ENCODE data around the gene SSBP3.
A peak's percentile ranks its signal among the peaks of the same experiment; 100 is the strongest.

The SSBP3 gene

DNA sequence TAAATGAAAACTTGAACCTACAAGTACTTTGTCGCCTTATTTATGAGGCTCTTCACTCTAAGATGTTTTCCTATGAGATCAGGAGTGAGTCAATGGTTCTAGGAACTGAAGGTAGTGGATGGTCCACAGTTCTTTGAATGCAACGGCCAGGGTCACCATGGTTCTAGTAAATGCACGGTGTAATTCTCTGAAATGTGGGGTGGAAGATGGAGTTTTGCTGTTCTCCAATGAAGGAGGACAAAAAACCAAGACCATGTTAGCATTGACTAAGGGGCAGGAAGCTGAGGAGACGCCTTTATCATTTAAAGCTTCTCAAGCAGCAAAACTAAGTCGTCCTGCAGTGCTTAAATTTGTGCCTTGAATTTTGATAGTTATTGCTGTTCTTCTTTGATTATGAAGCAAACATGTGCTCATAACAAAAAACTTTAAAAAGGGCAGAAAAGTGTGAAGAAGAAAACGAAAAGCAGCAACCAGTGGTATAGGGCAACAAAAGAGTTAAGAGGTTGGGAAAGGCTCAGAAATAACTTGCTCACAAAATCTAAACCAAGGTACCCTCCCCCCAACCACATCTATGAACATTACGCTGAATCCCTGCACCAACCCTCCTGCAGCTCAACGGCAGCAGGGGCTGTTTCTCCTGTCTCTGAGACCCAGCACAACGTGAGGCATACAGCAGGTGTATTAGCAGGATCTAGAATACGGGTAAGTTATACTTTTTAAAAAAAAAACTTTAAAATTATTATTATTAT is 121.2 kb downstream of the SSBP3 start:
- DNase-seq (ENCODE audit: low spot score), result no peak

DNA sequence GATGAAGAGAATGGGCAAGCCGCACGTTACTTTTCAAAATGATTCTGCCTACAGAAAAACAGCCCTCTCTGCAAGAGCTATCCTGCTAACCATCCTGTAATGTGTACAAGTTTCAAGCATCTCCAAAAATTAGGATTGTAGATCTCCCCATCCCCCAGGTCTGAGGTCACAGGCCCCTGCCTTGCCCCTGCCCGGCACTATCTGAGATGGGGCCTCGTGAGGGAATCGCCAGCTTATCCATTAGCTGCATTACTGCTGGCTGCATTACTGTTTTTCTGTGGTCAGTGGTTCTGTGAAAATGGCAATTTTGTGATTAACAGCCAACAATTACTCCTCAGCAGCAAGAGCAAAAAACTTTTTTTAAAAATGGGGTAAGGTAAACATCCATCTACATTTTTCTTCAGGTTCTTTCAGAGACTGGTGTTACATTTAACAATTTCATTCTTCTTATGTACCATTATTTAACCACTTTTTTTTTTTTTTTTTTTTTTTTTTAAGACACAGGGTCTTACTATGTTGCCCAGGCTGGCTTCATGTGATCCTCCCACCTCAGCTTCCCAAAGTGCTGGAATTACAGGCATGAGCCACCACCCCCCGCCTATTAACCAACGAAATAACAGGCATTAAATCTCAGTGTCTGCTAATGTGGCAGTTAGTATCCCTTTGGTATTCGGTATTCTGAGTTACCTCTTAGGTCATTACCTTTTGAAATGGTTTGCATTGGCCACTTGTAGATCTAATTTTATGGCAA is 122.4 kb downstream of the SSBP3 start:
- DNase-seq (ENCODE audit: low spot score), result no peak

DNA sequence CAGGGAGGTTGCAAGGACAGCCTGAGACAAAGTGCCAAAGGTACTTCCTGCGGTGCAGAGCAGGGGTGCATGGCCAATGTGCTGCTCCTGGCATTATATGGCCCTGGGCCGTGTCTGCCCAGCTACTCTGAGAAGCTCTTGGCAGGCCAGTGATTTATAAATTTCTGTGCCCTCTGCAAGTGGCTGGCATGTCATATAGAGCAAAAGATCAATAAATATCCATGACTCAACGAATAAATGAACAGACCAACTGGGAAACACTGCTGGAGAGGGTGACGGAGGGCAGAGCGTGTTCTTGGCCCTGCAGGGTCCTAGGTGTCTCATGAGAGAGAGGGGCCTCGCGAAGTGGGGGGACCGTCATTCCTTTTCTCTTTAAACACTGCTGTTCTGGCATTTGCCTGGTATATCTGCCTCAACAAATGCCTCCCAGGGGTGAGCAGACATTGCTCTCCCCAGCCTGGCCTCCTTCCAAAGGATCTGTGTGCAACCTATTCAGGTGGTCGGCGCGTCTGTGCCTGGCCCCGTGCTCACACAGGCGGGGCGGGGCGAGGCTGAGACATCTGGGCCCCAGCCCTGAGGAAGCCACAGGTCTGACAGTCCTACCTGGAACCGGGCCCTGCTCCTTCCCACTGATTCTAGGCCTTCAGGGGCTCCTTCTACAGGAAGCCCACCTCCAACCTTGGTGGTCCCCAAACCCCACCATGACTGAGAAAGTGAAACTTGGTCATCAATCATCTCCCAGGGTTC is 123.9 kb downstream of the SSBP3 start:
- no peak for DNase-seq (ENCODE audit: low spot score)

DNA sequence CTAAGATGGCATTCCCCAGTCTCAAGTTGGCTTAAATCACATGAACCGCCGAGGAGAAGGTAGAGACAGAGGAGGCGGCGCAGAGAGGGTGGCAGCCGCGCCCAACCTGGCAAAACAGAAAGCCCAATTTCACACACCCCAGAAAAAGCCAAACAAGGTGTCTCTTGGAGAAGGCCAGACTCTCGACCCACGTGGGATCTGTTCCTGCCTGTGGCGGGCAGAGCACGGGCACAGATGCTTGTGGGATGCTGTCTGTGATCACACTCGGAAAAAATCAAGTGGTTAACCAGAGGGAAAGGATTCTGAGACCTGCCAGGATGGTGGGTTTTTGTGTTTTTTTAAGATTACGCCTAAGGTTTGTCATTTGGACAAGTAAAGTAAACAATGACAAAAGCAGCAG is 125.5 kb downstream of the SSBP3 start:
- DNase-seq (ENCODE audit: low spot score), result no peak

DNA sequence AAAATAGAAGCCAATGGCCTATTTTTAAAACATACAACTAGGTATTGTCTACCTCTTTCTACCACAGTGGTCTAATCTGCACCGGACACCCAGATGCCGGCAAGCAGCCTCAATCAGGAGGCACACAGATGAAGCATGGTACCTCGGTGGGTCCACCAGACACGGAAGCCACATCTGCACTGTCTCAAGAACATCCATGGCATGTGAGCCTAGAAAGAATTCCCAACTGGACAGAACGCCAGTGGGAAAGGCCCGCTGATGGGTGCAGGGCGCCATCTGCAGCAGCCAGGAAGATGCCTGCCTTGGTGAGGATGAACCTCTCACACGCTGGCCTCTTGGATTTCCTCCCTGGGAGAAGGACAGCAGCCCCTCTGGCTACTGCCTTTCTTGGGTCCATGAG is 126.7 kb downstream of the SSBP3 start:
- DNase-seq (ENCODE audit: low spot score), result no peak

DNA sequence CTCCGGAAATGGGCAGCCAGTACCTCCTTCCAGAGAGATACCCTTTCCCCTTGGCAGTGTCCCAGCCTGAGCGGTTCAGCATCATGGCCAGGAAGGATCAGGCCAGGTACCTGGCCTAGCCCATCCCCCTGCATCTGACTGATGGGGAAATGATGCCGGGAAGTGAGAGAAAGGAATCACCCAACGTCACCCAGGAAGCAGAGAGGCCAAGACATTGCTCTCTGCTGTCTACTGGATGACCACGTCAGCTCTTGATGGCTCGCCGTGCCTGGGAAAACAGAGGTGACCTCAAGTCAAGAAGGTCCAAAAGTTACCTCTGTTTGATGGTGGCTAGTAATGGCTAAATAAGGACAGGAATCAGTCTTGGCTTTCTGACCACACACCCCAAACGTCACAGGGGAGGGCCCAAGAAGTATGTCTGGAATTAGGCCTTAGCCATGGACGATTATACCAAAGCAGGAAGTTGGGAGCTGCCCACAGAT is 127.2 kb downstream of the SSBP3 start:
- DNase-seq (ENCODE audit: low spot score), result no peak

DNA sequence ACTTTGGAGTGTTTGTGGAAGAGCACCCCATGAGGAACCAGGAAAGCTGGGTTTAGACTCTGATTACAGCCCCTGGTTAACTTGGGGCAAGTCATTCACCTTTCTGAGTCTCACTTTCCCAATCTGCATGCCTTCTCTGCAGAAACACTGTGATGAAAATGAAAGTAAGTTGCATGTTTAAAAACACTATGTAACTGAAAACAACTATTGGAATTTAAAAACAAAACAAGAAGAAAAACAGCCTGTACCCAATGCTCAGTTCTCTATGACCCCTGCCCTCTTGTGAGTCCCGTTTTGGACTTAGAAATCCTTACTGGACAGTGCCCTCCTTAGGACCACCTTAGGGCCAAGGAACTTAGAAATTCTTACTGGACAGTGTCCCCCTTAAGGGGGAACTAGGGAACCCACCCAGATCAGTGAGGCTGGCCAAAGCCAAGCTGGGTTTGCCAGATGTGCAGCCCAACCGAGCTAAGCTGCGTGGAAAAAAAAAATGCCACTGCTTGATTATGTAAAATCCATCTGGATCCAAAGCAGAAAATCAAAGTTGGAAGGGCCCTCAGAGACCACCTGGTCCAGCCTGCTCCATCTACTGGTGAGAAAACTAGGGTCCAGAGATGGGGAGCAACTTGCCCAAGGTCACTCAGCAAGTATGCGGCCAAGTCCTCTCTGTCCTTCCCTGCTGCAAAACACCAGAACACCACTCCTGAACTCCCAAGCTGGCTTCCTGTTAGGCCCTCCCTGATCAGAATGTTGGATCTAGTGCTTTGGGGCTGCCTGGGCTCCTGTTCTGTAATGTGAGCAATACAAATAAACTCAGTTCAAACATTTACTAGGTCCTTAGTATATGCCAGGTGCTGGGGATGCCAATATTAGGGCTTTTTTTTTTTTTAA is 128.5 kb downstream of the SSBP3 start:
- no peak for DNase-seq (ENCODE audit: low spot score)

DNA sequence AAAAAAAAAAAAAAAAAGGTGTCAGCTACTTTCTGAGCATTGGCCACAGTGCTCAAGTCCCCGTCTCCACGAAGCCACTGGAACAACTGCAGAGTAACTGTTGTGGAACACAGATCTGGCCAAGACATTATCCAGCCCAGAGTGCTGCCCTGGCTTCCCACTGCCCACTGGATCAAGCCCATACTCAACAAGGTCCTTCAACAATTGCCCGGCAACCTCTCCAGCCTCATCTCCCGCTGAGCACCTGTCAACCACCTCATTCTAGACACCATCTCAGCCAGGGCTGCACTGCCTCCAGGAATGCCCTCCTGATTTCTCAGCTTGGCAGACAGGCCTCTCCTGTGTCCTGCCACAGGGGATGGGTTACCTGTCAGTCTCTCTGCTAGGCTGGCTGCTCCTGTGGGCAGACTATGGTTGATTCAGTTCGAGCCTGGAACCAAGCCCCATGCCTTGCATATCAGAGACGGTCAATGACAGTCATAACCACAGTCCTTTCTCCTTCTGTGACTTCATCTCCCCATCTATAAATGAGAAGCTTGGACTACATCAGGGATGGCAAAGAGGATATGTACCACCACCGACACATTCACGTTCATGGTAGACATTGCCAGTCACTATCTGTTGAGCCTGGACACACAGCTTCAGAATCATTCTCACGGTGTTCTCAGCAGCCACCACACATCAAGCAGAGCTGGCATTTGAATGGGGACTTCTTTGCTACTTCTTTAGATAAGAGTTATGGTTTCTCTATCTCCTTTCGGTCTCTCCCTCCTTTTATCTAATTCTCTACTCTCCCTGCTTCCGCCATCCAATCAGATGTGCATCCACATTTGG is 129.4 kb downstream of the SSBP3 start:
- no peak for DNase-seq (ENCODE audit: low spot score)

DNA sequence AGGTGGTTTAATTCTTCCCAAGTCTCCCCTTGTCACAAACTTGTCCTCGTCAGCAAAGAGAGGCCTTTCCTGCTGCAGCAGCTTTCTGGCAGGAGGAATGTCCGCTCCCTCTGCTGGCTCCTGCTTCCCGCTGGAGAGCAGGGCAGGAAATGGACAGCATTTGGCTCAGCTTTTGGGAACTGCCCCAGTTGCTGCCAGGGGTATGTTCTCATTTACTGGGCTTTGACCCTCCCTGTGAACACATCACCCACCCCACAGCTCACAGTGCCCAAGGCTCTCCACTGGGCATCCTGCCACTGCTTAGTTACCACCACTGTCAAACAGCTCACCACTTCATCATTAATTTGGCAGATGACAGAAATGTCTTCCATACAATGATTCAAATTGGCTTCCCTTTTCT is 130.8 kb downstream of the SSBP3 start:
- DNase-seq (ENCODE audit: low spot score), result peak; percentile 79

DNA sequence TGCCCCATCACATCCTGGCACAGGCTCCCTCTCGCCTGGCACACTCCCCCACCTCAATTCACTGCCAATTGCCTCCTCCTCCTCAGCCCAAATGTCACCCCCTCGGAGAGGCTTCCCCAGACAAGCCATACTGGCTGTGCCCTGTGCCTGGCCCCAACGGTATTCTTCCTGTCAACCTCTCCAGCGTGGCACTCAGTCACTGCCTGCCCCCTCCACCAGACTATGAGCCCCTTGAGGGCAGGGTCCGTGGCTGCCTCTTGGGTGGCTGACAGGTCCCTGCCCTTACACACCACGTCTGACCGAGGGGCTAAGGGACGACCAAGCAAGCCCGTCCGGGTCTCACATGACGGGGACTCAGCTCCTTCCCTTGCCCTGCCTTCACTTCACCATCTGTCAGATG is 131.3 kb downstream of the SSBP3 start:
- DNase-seq (ENCODE audit: low spot score), result no peak

DNA sequence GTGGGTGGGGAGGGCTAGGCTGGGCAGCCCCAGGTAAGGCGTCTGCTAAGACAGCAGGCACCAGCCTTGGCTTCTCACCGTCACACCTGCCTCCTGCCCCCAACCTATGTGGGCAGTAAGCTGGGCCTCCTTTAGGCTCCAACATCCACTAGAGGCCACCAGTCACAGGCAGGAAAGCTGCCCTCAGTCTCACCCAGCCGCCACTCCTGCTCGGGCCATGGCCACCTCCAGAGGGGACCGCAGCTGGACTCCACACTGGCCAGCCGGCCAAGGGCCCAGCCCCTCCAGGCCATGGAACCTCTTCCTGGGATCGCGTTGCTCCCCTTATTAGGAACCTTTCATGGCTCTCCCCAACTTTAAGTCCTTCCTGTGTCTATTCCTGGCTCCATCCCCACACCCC is 131.7 kb downstream of the SSBP3 start:
- DNase-seq (ENCODE audit: low spot score), result no peak

DNA sequence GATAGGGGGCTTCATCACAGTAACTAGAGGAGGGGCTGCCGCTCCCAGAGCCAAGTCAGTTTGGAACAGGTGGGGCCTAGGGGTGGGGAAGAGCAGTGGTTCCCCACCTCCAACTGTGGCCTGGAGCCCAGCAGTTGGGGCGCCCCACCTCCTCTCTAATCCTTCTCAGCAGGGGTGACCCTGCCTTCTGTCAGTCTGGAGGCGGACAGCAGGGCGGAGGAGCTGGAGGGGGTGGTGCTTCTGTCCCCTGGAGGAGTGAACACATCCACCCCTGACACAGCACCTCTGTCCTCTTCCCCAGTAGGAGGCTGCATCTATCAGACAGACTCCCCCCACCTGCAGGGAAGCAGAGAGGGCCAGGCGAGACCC is 132.4 kb downstream of the SSBP3 start:
- no peak for DNase-seq (ENCODE audit: low spot score)

DNA sequence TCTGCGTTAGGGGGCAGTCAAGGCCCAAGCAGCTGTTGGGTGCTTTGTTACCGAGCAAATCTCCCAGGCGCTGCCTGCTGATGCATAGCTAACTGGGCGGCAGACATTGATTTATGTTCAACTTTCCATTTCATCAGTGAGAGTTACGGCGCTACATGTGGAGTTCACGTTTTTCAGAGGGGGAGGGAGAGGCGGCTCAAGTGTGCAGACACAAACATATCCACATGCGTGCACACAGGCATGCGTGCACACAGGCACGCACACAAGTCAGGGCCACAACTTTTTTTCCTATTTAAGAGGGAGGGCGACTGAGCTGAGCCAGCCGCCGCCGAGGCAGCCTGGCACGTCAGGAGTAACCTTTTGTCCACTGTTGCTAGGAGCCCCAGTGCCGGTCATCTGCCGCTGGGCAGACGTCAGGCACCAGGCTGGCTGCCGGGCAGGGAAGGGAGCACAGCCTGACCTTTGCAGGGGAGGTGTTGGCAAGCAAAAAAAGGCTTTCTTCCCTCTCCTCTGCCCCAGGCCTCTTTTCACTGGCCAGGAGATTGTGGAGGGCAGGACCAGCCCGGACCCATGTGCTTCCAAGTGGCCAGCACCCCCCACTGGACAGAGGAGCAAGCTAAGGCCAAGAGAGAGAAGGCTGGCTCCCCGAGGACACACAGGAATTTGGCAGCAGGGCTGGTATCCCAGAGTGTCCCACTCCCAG is 133.0 kb downstream of the SSBP3 start:
- DNase-seq (ENCODE audit: low spot score), result peak; percentile 85

DNA sequence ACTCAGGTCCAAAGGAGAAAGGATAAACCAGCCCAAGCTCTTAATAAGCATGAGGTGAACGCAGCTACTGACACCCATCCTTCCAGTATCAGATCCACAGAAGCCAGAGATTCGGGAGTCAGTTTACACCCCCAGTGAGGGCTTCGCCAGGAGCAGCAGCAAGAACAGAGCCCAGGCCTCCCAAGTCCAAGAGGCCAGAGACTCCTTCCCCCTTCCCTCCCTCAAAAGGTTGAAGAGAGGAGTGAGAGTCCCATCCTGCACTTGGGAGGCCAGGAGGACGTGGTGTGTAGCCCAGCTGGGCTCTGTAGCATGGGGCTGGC is 133.5 kb downstream of the SSBP3 start:
- no peak for DNase-seq (ENCODE audit: low spot score)

DNA sequence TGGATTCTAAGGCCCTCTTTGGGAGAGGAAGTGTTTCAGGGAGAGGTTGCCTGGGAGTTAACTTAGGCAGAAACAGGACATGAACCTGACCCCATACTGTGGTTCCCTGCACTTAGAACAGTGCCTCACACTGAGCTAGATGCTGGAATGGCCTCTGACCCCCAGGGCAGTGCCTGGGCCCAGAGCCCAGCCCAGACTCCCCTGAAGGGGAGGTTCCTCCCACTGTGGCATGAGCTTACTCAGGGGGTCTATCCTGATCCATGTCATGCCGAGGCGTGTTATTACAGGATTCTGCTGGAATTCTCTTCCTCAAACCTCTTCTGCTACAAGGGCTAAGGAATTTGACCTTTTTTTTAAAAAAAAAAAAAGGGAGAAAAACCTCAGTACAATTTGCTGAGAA is 134.1 kb downstream of the SSBP3 start:
- no peak for DNase-seq (ENCODE audit: low spot score)

DNA sequence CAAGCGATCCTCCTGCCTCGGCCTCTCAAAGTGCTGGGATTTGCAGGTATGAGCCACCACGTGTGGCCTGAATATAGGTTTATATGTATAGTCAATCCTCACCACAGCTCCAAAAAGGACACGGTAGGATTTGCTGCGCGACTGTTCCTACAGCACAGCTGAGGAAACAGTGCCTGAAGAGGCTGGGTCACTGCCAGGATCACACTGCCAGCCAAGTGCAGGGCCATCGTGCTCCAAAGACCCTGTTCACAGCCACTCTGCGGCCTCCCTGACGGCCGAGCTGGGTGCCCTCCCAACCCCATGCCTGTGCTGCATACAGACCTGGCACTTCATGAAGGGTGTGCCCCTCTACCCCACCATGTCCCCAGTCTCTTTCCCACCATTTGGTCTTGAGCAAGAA is 134.9 kb downstream of the SSBP3 start:
- no peak for DNase-seq (ENCODE audit: low spot score)

DNA sequence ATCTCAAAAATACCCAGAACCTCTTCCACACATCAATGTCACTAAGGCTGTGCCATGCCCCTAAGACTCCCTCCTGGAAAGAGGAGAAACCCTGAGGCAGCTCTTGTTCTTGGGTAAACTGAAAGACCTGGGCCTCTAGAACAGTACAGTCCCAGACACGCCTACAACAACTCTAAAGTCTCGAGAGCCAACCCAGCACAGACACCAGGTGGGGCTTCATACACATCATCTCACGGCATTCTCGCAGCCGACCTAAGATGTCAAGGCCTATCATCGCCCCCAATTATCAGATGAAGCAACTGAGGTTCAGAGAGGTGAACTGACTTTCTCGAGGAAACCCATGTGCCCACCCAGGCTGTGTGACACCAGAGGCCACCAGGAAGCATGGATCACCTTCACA is 135.7 kb downstream of the SSBP3 start:
- DNase-seq (ENCODE audit: low spot score), result no peak

DNA sequence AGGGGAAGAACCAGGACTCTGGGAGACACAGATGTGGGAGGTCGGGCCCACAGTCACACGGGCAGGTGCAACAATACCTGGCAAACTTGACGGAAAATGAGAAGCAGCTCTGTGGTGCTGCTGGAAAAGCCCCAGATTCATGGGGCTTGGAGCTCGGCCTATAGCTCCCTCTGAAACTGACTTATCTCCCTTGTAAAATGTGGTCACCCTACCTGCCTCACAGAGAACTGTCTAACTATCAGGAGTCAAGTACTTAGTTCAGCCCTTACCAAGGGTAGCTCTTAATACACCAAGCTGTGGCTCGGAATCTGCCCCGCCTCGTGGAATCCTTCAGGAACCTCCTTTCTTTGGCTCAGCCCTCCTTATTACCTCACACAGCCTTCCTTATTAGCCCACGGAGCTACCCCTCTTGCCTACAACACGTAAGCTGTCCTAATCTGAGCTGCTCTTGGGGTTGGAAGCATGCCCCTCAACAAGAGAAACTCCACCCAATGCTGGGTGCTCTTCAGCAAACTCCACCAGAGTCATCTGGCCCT is 137.4 kb downstream of the SSBP3 start:
- no peak for DNase-seq (ENCODE audit: low spot score)

DNA sequence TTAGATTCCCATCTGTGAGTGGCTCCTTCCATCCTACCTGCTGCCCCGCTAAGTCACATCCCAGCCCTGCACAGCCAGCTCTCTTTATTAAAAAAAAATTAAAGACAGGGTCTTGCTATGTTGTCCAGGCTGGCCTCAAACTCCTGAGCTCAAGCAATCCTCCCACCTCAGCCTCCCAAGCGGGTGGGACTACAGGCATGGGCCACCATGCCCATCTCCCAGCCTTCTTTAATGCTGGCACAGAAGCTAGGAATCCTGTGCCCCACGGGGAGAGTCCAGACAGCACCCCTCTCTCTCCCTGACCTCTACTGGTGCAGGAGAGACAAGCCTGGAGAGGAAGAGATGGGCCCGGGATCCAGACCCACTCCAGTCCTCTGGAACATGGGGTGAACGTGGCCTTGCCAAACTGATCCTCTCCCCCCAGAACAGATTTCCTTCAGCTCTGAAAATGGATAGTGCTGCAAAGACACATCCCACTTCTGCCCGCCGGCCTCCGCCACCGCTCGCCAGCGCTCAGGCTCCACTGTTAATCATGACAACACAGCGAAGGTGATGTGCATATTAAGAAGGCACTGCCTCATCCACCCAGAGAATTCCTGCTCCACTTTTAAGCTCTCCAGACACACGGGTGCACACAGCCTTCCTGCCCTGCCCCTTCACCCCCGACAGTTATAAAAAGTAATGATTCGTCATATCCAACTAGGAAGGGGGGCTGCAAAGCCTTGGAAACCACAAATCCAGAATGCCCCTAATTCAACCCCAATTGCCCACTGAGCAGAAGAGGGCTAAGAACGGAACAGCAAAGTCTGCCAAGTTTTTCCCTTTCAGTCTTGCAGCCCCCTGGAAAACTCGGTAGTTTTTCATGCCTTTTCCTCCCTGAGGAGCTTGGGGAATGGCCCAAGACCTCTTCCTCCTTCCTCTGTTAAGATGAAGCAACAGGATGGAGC is 138.1 kb downstream of the SSBP3 start:
- DNase-seq (ENCODE audit: low spot score), result no peak
